GM12891 (cell line): ENCODE data around the gene CNTNAP4.

Source experiments
- DNase-seq: peaks from one replicate; pipeline ENCODE4 v3.0.0; 2011; ENCODE audit warnings: low spot score; ENCODE audit not compliant: insufficient read length
- FAIRE-seq: peaks from 2 replicates; lab custom pipeline; 2011; peaks lifted over from hg19 to GRCh38; lab: Jason Lieb, UNC
- PAX5 ChIP-seq: IDR thresholded peaks from 2 replicates; pipeline ENCODE4 v1.6.1; 2011; ENCODE audit warnings: low read length, moderate library complexity, mild to moderate bottlenecking; ENCODE audit not compliant: insufficient read depth, severe bottlenecking
- POLR2A ChIP-seq: IDR thresholded peaks from 2 replicates; pipeline ENCODE4 v1.6.1; 2011; ENCODE audit warnings: low read depth, low read length, control low read depth
- POLR2AphosphoS5 ChIP-seq: IDR thresholded peaks from 2 replicates; pipeline ENCODE4 v1.6.1; 2011; ENCODE audit warnings: low read depth, low read length, control low read depth
- POU2F2 ChIP-seq: IDR thresholded peaks from 2 replicates; pipeline ENCODE4 v1.6.1; 2011; ENCODE audit warnings: low read depth, mild to moderate bottlenecking, control low read depth, low read length, moderate library complexity
- SPI1 ChIP-seq: IDR thresholded peaks from 2 replicates; pipeline ENCODE4 v1.6.1; 2011; ENCODE audit warnings: low read depth, low read length, control low read depth
- TAF1 ChIP-seq: IDR thresholded peaks from 2 replicates; pipeline ENCODE4 v1.6.1; 2011; ENCODE audit warnings: low read depth, low read length, control low read depth

Gene CNTNAP4

GRCh38 chr16:76385601-76386230 is 108.5 kb downstream of the CNTNAP4 start:
- no peak for TF ChIP-seq PAX5
- no peak for TF ChIP-seq POLR2AphosphoS5
- TF ChIP-seq POU2F2: no peak
- TF ChIP-seq TAF1: no peak
- no peak for TF ChIP-seq POLR2A
- TF ChIP-seq SPI1: no peak
- no peak for DNase-seq
- FAIRE-seq: no peak

GRCh38 chr16:76386784-76387183 is 109.6 kb downstream of the CNTNAP4 start:
- DNase-seq (no peak), FAIRE-seq (no peak)
- TF ChIP-seq TAF1: no peak
- no peak for TF ChIP-seq POLR2AphosphoS5
- no peak for TF ChIP-seq POU2F2

- DNase-seq (no peak), FAIRE-seq (no peak)
- no peak for TF ChIP-seq POLR2A
- no peak for TF ChIP-seq POU2F2
- no peak for TF ChIP-seq PAX5
- TF ChIP-seq POLR2AphosphoS5: no peak
- no peak for TF ChIP-seq TAF1
- no peak for TF ChIP-seq SPI1
Measured at GRCh38 chr16:76387994-76388393, 110.8 kb downstream of the CNTNAP4 start.

- TF ChIP-seq POLR2AphosphoS5: no peak
- no peak for TF ChIP-seq TAF1
- TF ChIP-seq SPI1: no peak
- no peak for TF ChIP-seq POU2F2
- no peak for TF ChIP-seq PAX5
- TF ChIP-seq POLR2A: no peak
- FAIRE-seq (no peak), DNase-seq (no peak)
Measured at GRCh38 chr16:76389126-76389525, 111.9 kb downstream of the CNTNAP4 start.

- TF ChIP-seq PAX5 (no peak), TAF1 (no peak), POU2F2 (no peak), POLR2AphosphoS5 (no peak)
- FAIRE-seq (no peak), DNase-seq (no peak)
Measured at GRCh38 chr16:76390476-76390875, 113.3 kb downstream of the CNTNAP4 start.

- DNase-seq (no peak), FAIRE-seq (no peak)
- TF ChIP-seq SPI1 (no peak), PAX5 (no peak), TAF1 (no peak), POLR2AphosphoS5 (no peak), POLR2A (no peak), POU2F2 (no peak)
Measured at GRCh38 chr16:76396977-76397376, 119.8 kb downstream of the CNTNAP4 start.

GRCh38 chr16:76409706-76410105 is 132.5 kb downstream of the CNTNAP4 start:
- FAIRE-seq (no peak), DNase-seq (no peak)
- TF ChIP-seq SPI1 (no peak), POLR2A (no peak), PAX5 (no peak), TAF1 (no peak), POLR2AphosphoS5 (no peak), POU2F2 (no peak)

GRCh38 chr16:76421571-76421970 is 144.4 kb downstream of the CNTNAP4 start:
- DNase-seq: no peak
- TF ChIP-seq SPI1 (no peak), TAF1 (no peak), PAX5 (no peak), POU2F2 (no peak), POLR2A (no peak), POLR2AphosphoS5 (no peak)
- no peak for FAIRE-seq

- TF ChIP-seq SPI1 (no peak), POLR2AphosphoS5 (no peak), POU2F2 (no peak), POLR2A (no peak), PAX5 (no peak), TAF1 (no peak)
- no peak for FAIRE-seq
- DNase-seq: no peak
Measured at GRCh38 chr16:76428858-76429257, 151.7 kb downstream of the CNTNAP4 start.

GRCh38 chr16:76441391-76441790 is 164.2 kb downstream of the CNTNAP4 start:
- DNase-seq: no peak
- no peak for FAIRE-seq
- TF ChIP-seq POLR2A (no peak), POU2F2 (no peak), POLR2AphosphoS5 (no peak), SPI1 (no peak), TAF1 (no peak), PAX5 (no peak)
